Fibroblast of lung (primary cell): Measurements from ENCODE around the gene ZMYM5.

ENCODE experiments used
- CTCF ChIP-seq, 2 donors: IDR thresholded peaks in 1 of 2; conservative IDR thresholded peaks in 1 of 2; 1 replicate in 1 of 2; 2 replicates in 1 of 2; pipeline ENCODE4 v1.5.1; 2011 to 2012; ENCODE audit warnings: low read length in 2 of 2, control low read depth in 1 of 2, inconsistent platforms in 1 of 2, low read depth in 1 of 2, mild to moderate bottlenecking in 1 of 2
- EZH2 ChIP-seq: IDR thresholded peaks from 2 replicates; pipeline ENCODE4 v1.5.1; 2012; ENCODE audit warnings: low read length, control low read depth, mild to moderate bottlenecking; ENCODE audit errors: missing control alignments

GRCh38 chr13:19881641-19882040, 18.2 kb upstream of the ZMYM5 start:
- TF ChIP-seq CTCF (conservative IDR thresholded peaks at IDR 0.05 in 1 of 2, IDR thresholded peaks at IDR 0.05 in 1 of 2; ENCODE audit: low read depth in 1 of 2, low read length in 2 of 2) (no peak), EZH2 (no peak)
